Measurements from ENCODE around the gene GLCE.

DNA sequence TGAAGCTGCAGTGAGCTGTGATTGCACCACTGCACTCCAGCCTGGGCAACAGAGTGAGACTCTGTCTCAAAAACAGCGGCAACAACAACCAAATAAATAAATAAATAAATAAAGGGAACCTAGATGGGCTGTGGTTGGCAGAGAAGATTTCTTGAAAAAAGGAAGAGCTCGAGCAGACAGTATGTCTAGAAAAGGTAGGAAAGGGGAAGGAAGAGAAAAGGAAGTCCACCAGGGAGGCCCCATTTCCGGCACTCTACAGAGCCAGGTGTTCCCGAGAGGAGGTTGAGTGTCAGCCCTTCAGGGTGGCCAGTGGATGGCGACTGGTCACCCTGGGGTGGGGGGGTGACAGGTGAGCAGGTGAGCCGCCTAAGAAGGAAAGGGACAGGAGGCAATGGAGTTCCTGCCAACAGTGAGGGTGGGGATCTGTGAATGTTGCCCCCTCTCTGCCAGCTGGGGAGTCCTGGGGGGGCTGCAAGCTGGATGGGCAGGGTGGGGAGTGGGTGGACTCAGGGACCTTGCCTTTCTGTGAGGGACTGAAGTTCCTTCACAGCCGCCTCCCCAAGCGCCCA, 153.1 kb downstream of the GLCE start:
- no peak for TF ChIP-seq TAF1 (IDR thresholded peaks at IDR 0.05; ENCODE audit: low read depth, low read length)
- no peak for TF ChIP-seq POLR2A (IDR thresholded peaks at IDR 0.05; ENCODE audit: low read depth, low read length)
- no peak for TF ChIP-seq POLR2AphosphoS5 (IDR thresholded peaks at IDR 0.05; ENCODE audit: low read depth, low read length)
- no peak for TF ChIP-seq PAX5 (IDR thresholded peaks at IDR 0.05; ENCODE audit: insufficient read depth, low read length, severe bottlenecking)
- no peak for TF ChIP-seq SPI1 (IDR thresholded peaks at IDR 0.05; ENCODE audit: low read depth, low read length)
- no peak for TF ChIP-seq POU2F2 (IDR thresholded peaks at IDR 0.05; ENCODE audit: low read depth, low read length)
